Ovary (tissue), 9 donors: Measurements from ENCODE around the gene POLL. TPM values are rescaled to one million over a fixed set of nuclear protein-coding genes. Genes with fewer than 3 reads are reported as not detected.

ENCODE experiments used
- DNase-seq, 5 donors: peaks; one replicate each; pipeline ENCODE4 v3.0.0-alpha.2; 2019 to 2020
- H3K27ac ChIP-seq, 2 donors: fragments of 200-600 bp; one replicate each; pipeline versions ENCODE4 v1.5.1 to v1.8.0; 2019 to 2022
- H3K27me3 ChIP-seq: fragments of 200-600 bp; one replicate; pipeline ENCODE4 v1.8.0; 2022
- H3K36me3 ChIP-seq: fragments of 200-600 bp; sonication (generic); one replicate; pipeline ENCODE4 v1.5.1; 2019
- H3K4me1 ChIP-seq: one replicate; pipeline ENCODE4 v1.8.1; 2013; ENCODE audit warnings: mild to moderate bottlenecking, moderate library complexity; ENCODE audit not compliant: insufficient read depth
- H3K4me3 ChIP-seq: fragments of 200-600 bp; sonication (generic); one replicate; pipeline ENCODE4 v1.5.1; 2017
- H3K9me3 ChIP-seq, 2 donors: fragments of 200-600 bp in 1 of 2; sonication (generic) in 1 of 2; one replicate each; pipeline versions ENCODE4 v1.5.1 to v1.8.1; 2013 to 2019; ENCODE audit warnings: mild to moderate bottlenecking in 1 of 2, moderate library complexity in 1 of 2
- EP300 ChIP-seq: sonication (generic); formaldehyde crosslinking; IDR thresholded peaks from one replicate; pipeline ENCODE4 v1.6.1; 2017; ENCODE audit warnings: antibody characterized with exemption
- POLR2A ChIP-seq: fragments of 450-650 bp; IDR thresholded peaks from one replicate; pipeline ENCODE4 v1.6.1; 2017; ENCODE audit warnings: antibody characterized with exemption, mild to moderate bottlenecking, moderate library complexity
- WGBS, 3 donors: extraction: QIAGEN DNeasy Blood & Tissue Kit in 1 of 3; methylation state at CpG; one replicate each; pipeline versions ENCODE4 v1.1.5 to v1.1.7; 2013 to 2017; 5-methylcytosine and 5-hydroxymethylcytosine counted together
- intact Hi-C, 4 donors: fragments of 100-400 bp; cut with DNase I; formaldehyde crosslinking; loops; one replicate each; pipeline versions ENCODE4 v1.11.0 to v1.15.1; 2022 to 2023
- polyA plus RNA-seq, 2 donors: library from polyadenylated mRNA; stranded (reverse); fragments of 200-250 nt in 1 of 2; fragments of 350-450 nt in 1 of 2; fragmentation: Illumina TruSeq in 1 of 2; extraction: RNeasy Lipid Tissue Mini Kit (QIAGEN cat#74804) in 1 of 2; gene quantifications; one replicate each; pipeline ENCODE4 v1.2.3, GENCODE V29; 2013 to 2014
- total RNA-seq, 7 donors: library from RNA; depleted of rRNA in 2 of 7; stranded (reverse); fragments of >200 nt in 2 of 7; fragmentation: NEBNext Ultra II Directional in 3 of 7; extraction: Animal tissue kit (Norgen Biotek cat#: 25700) in 3 of 7; gene quantifications; one replicate each; pipeline versions ENCODE4 v1.1.0 to v1.2.4, GENCODE V29; 2016 to 2023
- TF ChIP-seq, protein P1 (sequence below), 3 donors: fragments of 450-650 bp in 2 of 3; fragments of 200-600 bp in 1 of 3; IDR thresholded peaks; one replicate each; pipeline versions ENCODE4 v1.5.1 to v1.8.0; 2016 to 2022; ENCODE audit warnings: antibody characterized with exemption in 3 of 3, mild to moderate bottlenecking in 1 of 3
- donor health status: DM: no; HTN: no; CAD: no; lungs with moderate emphysema.
- donor health status: DM: no; HTN: no; CAD: no.
- donor health status: Bipolar disorder and iron deficiency.
- donor health status: DM: yes; HTN: yes; CAD: no.
- donor health status: DM: no; HTN: no; CAD: no.
- donor health status: DM: yes; HTN: yes; CAD: no.

POLL gene
- total and polyA plus RNA-seq, 9 donors: 17.3 to 33.8 (median 31.0) TPM

GRCh38 chr10:101619983-101620382 is 31.9 kb upstream of the POLL start:
- intact Hi-C loops: no loop called here
- TF ChIP-seq POLR2A (no peak), EP300 (no peak)
- TF ChIP-seq, protein P1, sequence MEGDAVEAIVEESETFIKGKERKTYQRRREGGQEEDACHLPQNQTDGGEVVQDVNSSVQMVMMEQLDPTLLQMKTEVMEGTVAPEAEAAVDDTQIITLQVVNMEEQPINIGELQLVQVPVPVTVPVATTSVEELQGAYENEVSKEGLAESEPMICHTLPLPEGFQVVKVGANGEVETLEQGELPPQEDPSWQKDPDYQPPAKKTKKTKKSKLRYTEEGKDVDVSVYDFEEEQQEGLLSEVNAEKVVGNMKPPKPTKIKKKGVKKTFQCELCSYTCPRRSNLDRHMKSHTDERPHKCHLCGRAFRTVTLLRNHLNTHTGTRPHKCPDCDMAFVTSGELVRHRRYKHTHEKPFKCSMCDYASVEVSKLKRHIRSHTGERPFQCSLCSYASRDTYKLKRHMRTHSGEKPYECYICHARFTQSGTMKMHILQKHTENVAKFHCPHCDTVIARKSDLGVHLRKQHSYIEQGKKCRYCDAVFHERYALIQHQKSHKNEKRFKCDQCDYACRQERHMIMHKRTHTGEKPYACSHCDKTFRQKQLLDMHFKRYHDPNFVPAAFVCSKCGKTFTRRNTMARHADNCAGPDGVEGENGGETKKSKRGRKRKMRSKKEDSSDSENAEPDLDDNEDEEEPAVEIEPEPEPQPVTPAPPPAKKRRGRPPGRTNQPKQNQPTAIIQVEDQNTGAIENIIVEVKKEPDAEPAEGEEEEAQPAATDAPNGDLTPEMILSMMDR (IDR thresholded peaks at IDR 0.05): no peak
- H3K4me3 ChIP-seq: no peak overlapping the region
- no peaks in the 10 kb centered on the region for H3K4me1 ChIP-seq
- no peaks in the 10 kb centered on the region for H3K36me3 ChIP-seq
- H3K27ac ChIP-seq: no peak overlapping the region
- no peaks in the 10 kb centered on the region for H3K27me3 ChIP-seq
- 96 to 99% (median 97%) methylated on average over 6 of the region's 6 CpGs for WGBS, 3 donors
- peak in 1 of 5 donors; percentile 3 for DNase-seq
- no peaks in the 10 kb centered on the region for H3K9me3 ChIP-seq

DNA sequence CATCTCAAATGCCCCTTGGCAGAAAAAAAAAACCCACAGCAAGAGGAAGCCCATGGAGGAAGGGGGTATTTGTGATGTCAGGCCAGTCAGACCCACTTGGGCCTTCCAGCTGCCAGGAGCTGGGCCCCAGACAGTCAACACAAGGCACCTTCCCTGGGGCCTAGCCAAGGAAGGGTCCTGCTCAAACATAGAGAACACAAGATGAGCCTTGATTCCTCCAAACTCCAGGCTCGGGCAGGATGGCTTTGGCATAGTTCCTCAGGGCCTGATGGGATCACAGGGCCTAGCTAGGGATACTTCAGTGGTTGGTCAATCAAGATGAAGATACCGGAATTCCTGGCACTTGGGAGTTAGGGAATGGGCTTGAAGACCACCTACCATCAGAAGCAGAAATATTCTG is 30.8 kb upstream of the POLL start:
- no peaks in the 10 kb centered on the region for H3K4me1 ChIP-seq
- DNase-seq: peak in 1 of 5 donors; percentile 8
- TF ChIP-seq, protein P1 (IDR thresholded peaks at IDR 0.05): no peak
- TF ChIP-seq EP300 (no peak), POLR2A (no peak)
- no peak overlapping the region for H3K4me3 ChIP-seq
- H3K9me3 ChIP-seq: no peaks in the 10 kb centered on the region
- no peak overlapping the region for H3K27ac ChIP-seq
- intact Hi-C loops: no loop called here
- 85 to 92% (median 88%) methylated on average over 2 of the region's 2 CpGs for WGBS, 3 donors
- no peaks in the 10 kb centered on the region for H3K27me3 ChIP-seq
- H3K36me3 ChIP-seq: no peaks in the 10 kb centered on the region

DNA sequence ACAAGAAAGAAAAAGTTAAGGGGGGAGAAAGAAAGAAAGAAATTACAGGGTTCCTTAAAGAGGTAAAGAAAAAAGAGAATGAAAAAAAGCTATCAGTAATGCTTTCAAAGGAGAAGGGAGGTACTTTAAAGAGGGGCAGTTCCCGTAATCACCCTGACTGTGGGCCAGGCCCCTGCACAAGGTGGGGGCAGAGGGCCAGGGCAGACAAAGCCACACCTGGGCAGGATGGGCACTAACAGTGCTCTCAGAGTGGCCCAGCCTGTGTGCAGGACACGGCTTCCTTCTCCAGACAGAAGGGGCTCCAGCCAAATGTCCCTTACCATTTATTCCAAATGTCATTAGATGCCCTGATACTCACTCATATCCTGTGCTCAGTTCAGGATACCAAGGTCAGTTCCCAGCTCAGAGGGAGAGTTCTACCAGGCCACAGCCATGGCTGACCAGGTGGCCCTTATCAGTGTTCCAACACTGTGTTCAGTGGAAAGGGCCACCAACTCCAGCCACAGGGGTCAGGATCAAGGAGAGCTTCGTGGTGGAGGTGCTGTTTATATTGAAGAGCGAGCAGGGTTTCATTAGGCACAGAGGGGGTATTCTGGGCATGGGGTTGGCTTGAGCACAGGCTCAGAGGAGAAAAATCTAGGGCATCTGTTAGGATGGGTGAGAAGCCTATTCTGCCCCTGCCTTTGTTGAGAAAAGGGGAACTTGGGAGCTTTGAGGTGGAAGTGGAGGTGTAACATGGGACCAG is 29.9 kb upstream of the POLL start:
- Histone ChIP-seq H3K4me3 (no peak overlapping the region), H3K27ac (no peak overlapping the region), H3K36me3 (no peaks in the 10 kb centered on the region), H3K27me3 (no peaks in the 10 kb centered on the region), H3K9me3 (no peaks in the 10 kb centered on the region), H3K4me1 (no peaks in the 10 kb centered on the region)
- 70 to 78% (median 78%) methylated on average over 4 of the region's 4 CpGs for WGBS, 3 donors
- DNase-seq: no peak
- no peak for TF ChIP-seq EP300
- TF ChIP-seq POLR2A: no peak
- TF ChIP-seq, protein P1 (IDR thresholded peaks at IDR 0.05): no peak
- intact Hi-C loops: no loop called here

- no peaks in the 10 kb centered on the region for H3K36me3 ChIP-seq
These were observed 29.2 kb upstream of the POLL start for GRCh38 chr10:101617102-101617823.

More at GRCh38 chr10:101617102-101617823, 29.2 kb upstream of the POLL start:
- no peaks in the 10 kb centered on the region for H3K9me3 ChIP-seq
- H3K27ac ChIP-seq: no peak overlapping the region
- no peak overlapping the region for H3K4me3 ChIP-seq
- intact Hi-C loops: no loop called here
- 81 to 85% (median 81%) methylated on average over 8 of the region's 8 CpGs for WGBS, 3 donors
- H3K27me3 ChIP-seq: no peaks in the 10 kb centered on the region
- no peaks in the 10 kb centered on the region for H3K4me1 ChIP-seq
- DNase-seq: no peak
- TF ChIP-seq EP300 (no peak), POLR2A (no peak)
- TF ChIP-seq, protein P1 (IDR thresholded peaks at IDR 0.05): no peak
